Esophagus squamous epithelium (tissue), 5 donors: Measurements from ENCODE around the gene UNC5C. TPM values are rescaled to one million over a fixed set of nuclear protein-coding genes. Genes with fewer than 3 reads are reported as not detected.
A peak's percentile ranks its signal among the peaks of the same experiment; 100 is the strongest.

Experiments
- DNase-seq: peaks from one replicate; lab custom pipeline; 2025; lab: John Stamatoyannopoulos, UW
- H3K27ac ChIP-seq, 4 donors: fragments of 200-600 bp; sonication (generic); one replicate each; pipeline ENCODE4 v1.5.1; 2016 to 2019; ENCODE audit warnings: mild to moderate bottlenecking in 1 of 4
- H3K27me3 ChIP-seq, 4 donors: fragments of 200-600 bp; sonication (generic); 1 replicate in 3 of 4; 2 replicates in 1 of 4; pipeline versions ENCODE4 v1.5.1 to v1.6.0; 2017 to 2021; ENCODE audit warnings: antibody characterized with exemption in 1 of 4
- H3K36me3 ChIP-seq, 3 donors: fragments of 200-600 bp; sonication (generic); one replicate each; pipeline ENCODE4 v1.5.1; 2016 to 2019
- H3K4me1 ChIP-seq, 3 donors: fragments of 200-600 bp; sonication (generic); one replicate each; pipeline ENCODE4 v1.5.1; 2017 to 2019
- H3K4me3 ChIP-seq, 4 donors: fragments of 200-600 bp; sonication (generic); 1 replicate in 3 of 4; 2 replicates in 1 of 4; pipeline ENCODE4 v1.5.1; 2016 to 2019; ENCODE audit warnings: mild to moderate bottlenecking in 2 of 4, moderate library complexity in 1 of 4
- H3K9me3 ChIP-seq, 3 donors: fragments of 200-600 bp; sonication (generic); one replicate each; pipeline ENCODE4 v1.5.1; 2016 to 2019
- POLR2A ChIP-seq, 4 donors: fragments of 450-650 bp; IDR thresholded peaks; one replicate each; pipeline ENCODE4 v1.6.1; 2017; ENCODE audit warnings: antibody characterized with exemption in 4 of 4, mild to moderate bottlenecking in 4 of 4, moderate library complexity in 3 of 4
- WGBS, 2 donors: methylation state at CpG; one replicate each; pipeline ENCODE4 v1.1.5; 2018; 5-methylcytosine and 5-hydroxymethylcytosine counted together
- intact Hi-C: fragments of 100-400 bp; cut with DNase I; formaldehyde crosslinking; loops from one replicate; pipeline ENCODE4 v1.15.0; 2022
- total RNA-seq, 4 donors: library from RNA; depleted of rRNA; stranded (reverse); fragments of >200 nt; gene quantifications; one replicate each; pipeline ENCODE4 v1.1.0, GENCODE V29; 2016
- TF ChIP-seq, protein P1 (sequence below), 6 experiments: fragments of 450-650 bp in 4 of 6; fragments of 200-600 bp in 2 of 6; sonication (generic) in 2 of 6; IDR thresholded peaks; one replicate each; pipeline ENCODE4 v1.5.1; 2016 to 2019; ENCODE audit warnings: antibody characterized with exemption in 6 of 6, mild to moderate bottlenecking in 4 of 6, moderate library complexity in 4 of 6
- donor health status: DM: yes; HTN: yes; CAD: no.

UNC5C gene
- total RNA-seq, 4 donors from 2014 or later, result 0.11 to 0.95 (median 0.36) TPM

GRCh38 chr4:95551653-95552052, 2.9 kb upstream of the UNC5C start:
- intact Hi-C loops, result no loop called here
- Histone ChIP-seq H3K4me1 (peaks cover 0 to 32% (median 4%) of the 10 kb centered on the region in 3 donors), H3K27ac (no peak overlapping the region), H3K9me3 (no peaks in the 10 kb centered on the region), H3K4me3 (no peak overlapping the region), H3K27me3 (peaks cover 0 to 52% (median 0%) of the 10 kb centered on the region in 4 donors), H3K36me3 (no peaks in the 10 kb centered on the region)
- WGBS, 2 donors, result 41 to 59% methylated on average over 2 of the region's 2 CpGs
- no peak for TF ChIP-seq POLR2A (IDR thresholded peaks at IDR 0.05)
- TF ChIP-seq, protein P1, sequence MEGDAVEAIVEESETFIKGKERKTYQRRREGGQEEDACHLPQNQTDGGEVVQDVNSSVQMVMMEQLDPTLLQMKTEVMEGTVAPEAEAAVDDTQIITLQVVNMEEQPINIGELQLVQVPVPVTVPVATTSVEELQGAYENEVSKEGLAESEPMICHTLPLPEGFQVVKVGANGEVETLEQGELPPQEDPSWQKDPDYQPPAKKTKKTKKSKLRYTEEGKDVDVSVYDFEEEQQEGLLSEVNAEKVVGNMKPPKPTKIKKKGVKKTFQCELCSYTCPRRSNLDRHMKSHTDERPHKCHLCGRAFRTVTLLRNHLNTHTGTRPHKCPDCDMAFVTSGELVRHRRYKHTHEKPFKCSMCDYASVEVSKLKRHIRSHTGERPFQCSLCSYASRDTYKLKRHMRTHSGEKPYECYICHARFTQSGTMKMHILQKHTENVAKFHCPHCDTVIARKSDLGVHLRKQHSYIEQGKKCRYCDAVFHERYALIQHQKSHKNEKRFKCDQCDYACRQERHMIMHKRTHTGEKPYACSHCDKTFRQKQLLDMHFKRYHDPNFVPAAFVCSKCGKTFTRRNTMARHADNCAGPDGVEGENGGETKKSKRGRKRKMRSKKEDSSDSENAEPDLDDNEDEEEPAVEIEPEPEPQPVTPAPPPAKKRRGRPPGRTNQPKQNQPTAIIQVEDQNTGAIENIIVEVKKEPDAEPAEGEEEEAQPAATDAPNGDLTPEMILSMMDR (IDR thresholded peaks at IDR 0.05), result no peak
- DNase-seq, result no peak

- Histone ChIP-seq H3K27ac (peak overlapping the region in 3 of 4 donors; percentile 60 to 86 (median 84)), H3K9me3 (no peaks in the 10 kb centered on the region), H3K4me3 (peak overlapping the region in 3 of 4 donors; percentile 40 to 64 (median 55)), H3K27me3 (peaks cover 0 to 65% (median 0%) of the 10 kb centered on the region in 4 donors), H3K36me3 (no peaks in the 10 kb centered on the region), H3K4me1 (peaks cover 0 to 32% (median 4%) of the 10 kb centered on the region in 3 donors)
- DNase-seq, result no peak
- no peak for TF ChIP-seq POLR2A (IDR thresholded peaks at IDR 0.05)
- TF ChIP-seq, protein P1 (IDR thresholded peaks at IDR 0.05), result no peak
- 42 to 48% methylated on average over 6 of the region's 6 CpGs for WGBS, 2 donors
- intact Hi-C loops, result no loop called here
These were observed 1.6 kb upstream of the UNC5C start for GRCh38 chr4:95550115-95550987.

DNA sequence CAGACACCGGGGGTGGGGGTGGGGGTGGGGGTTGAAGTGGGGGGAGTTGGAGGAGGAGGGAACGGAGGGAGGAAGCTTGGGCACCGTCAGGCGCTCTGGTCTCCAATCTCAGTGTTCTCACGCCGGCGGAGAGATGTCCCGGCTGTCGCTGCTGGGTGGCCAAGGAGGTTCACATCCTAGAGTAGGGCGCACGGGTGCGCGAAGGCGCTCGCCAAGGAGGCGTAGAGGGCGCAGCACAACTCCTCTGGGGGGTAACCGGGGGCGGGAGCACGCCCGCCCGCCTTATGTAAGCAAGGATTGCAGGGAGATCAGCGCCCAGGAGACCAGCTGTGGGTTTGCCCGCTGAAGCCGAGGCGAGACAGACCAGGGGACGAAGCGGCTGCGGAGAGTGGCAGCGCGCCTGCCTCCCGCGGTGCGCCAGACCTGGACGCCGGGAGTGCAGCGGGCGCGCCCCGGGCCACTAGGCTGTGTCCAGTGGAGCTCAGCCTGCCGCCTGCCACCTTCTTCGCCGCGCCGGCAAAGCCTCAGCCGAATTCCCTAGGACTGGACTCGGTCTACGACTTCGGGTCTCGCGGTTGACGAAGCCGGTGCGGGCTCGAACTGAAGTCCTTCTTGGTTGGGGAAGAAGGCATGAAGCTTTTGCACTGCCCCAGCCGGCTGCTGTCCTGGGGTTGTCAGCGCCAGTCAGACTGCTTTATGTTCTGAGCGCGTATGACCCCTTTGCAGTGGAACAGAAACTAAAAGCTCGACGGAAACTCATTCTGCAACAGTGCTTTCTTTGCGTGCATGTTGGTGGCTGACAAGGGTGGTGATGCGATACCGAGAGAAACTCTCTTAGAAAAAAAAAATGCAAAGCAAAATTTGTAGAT, 707 bp upstream of the UNC5C start:
- Histone ChIP-seq H3K27ac (peak overlapping the region; percentile 31 to 86 (median 72)), H3K27me3 (peaks cover 0 to 66% (median 0%) of the 10 kb centered on the region in 4 donors), H3K4me3 (peak overlapping the region; percentile 25 to 64 (median 48)), H3K9me3 (no peaks in the 10 kb centered on the region), H3K36me3 (no peaks in the 10 kb centered on the region), H3K4me1 (peaks cover 0 to 32% (median 4%) of the 10 kb centered on the region in 3 donors)
- no peak for DNase-seq
- intact Hi-C loops, result no loop called here
- 1 to 6% methylated on average over 13 to 14 of the region's 64 CpGs for WGBS, 2 donors
- TF ChIP-seq POLR2A (IDR thresholded peaks at IDR 0.05), result no peak
- TF ChIP-seq, protein P1 (IDR thresholded peaks at IDR 0.05), result no peak

GRCh38 chr4:95547715-95548471, 880 bp downstream of the UNC5C start:
- intact Hi-C loops, result no loop called here
- H3K27ac ChIP-seq, result peak overlapping the region; percentile 31 to 86 (median 72)
- H3K4me1 ChIP-seq, result peaks cover 0 to 32% (median 4%) of the 10 kb centered on the region in 3 donors
- DNase-seq, result no peak
- TF ChIP-seq, protein P1 (IDR thresholded peaks at IDR 0.05), result no peak
- TF ChIP-seq POLR2A (IDR thresholded peaks at IDR 0.05), result no peak
- H3K9me3 ChIP-seq, result no peaks in the 10 kb centered on the region
- H3K27me3 ChIP-seq, result peaks cover 0 to 66% (median 0%) of the 10 kb centered on the region in 4 donors
- H3K4me3 ChIP-seq, result peak overlapping the region; percentile 25 to 64 (median 48)
- 4 to 5% methylated on average over 21 to 30 of the region's 41 CpGs for WGBS, 2 donors
- no peaks in the 10 kb centered on the region for H3K36me3 ChIP-seq
